Epithelial cell of esophagus (primary cell): ENCODE results near the gene GPRC5B.

Source experiments
- DNase-seq: peaks from one replicate; pipeline ENCODE4 v3.0.0; 2010; ENCODE audit warnings: low read depth
- H3K4me3 ChIP-seq: 2 replicates; pipeline ENCODE4 v1.5.1; 2011; ENCODE audit warnings: mild to moderate bottlenecking, low read length, control low read depth
- CTCF ChIP-seq: IDR thresholded peaks from 2 replicates; pipeline ENCODE4 v1.5.1; 2011; ENCODE audit warnings: low read depth, mild to moderate bottlenecking, low read length, control low read depth, inconsistent platforms; ENCODE audit not compliant: insufficient read depth; ENCODE audit errors: missing control alignments

Gene GPRC5B

GRCh38 chr16:19886073-19886941 is 1.7 kb upstream of the GPRC5B start:
- DNase-seq, result peak; percentile 73
- H3K4me3 ChIP-seq, result no peak overlapping the region
- peak; percentile 100 for TF ChIP-seq CTCF

- TF ChIP-seq CTCF, result no peak
- no peak for DNase-seq
- peak overlapping the region; percentile 51 for H3K4me3 ChIP-seq
Measured at GRCh38 chr16:19885451-19886072, 914 bp upstream of the GPRC5B start.

GRCh38 chr16:19883966-19884485 is 622 bp downstream of the GPRC5B start:
- TF ChIP-seq CTCF, result no peak
- no peak for DNase-seq
- H3K4me3 ChIP-seq, result no peak overlapping the region

DNA sequence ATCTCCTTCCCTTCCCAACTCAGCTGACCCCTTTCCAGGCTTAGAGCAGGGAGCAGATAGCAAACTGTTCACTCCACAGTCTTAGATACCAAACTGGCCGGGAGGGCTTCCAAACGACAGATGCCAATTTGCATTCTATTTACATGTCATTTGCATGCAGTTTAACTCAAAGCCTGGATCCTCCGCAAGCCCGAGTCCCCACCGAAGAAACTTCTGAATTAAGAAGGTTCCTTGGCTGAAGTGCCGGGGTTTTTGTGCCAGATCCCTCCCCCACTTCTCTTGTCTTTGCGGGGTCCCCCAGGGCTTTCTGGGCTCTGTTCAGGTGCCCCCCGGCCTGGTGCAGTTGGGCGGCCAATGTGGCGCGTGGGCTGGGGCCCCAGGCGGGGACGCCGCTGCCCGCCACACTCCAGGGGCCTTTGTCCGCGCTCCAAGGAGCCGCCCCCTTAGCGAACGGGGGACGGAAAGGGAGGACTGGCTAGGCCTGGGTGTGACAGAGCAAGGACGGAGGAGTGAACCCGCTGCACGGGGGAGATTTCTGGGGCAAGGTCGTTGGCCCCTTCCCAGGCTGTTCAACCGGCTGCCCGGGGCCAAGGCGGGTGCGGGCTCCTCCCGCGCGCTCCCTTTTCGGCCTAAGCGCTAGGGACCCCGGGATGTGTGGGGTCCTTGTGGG is 1.2 kb downstream of the GPRC5B start:
- TF ChIP-seq CTCF, result no peak
- H3K4me3 ChIP-seq, result no peak overlapping the region
- DNase-seq, result no peak

- TF ChIP-seq CTCF, result no peak
- H3K4me3 ChIP-seq, result no peak overlapping the region
- no peak for DNase-seq
Measured at GRCh38 chr16:19882646-19883045, 2.0 kb downstream of the GPRC5B start.

DNA sequence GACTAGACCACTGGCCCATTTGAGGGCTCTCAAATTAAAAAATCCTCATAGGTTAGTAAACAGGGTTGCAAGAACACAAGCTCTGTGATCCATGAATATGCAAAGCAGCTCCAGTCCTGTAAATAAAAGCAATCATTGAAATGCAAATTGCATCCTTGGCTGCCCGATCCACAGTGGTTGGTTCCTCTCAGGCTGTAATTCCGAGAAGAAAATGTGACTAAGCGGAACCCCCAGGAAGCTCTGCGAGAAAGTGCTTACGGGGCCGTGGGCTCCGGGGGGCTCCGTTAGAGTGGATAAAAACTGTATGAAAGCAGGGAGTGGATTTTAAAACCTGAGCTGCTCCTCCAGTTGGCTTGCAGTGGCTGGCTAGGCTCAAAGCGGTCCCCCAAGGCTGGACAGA is 2.5 kb downstream of the GPRC5B start:
- no peak for TF ChIP-seq CTCF
- no peak overlapping the region for H3K4me3 ChIP-seq
- DNase-seq, result no peak
